Brain microvascular endothelial cell (primary cell): ENCODE results near the gene STPG2.

Experiments used
- DNase-seq: peaks from one replicate; pipeline ENCODE4 v3.0.0-alpha.2; 2020
- H3K27ac ChIP-seq: fragments of 250-450 bp; sonication (Bioruptor Pico); 2 replicates; pipeline ENCODE4 v1.5.1; 2020; ENCODE audit warnings: mild to moderate bottlenecking, moderate library complexity
- H3K27me3 ChIP-seq: fragments of 250-450 bp; sonication (Bioruptor Pico); replicated peaks from 2 replicates; pipeline ENCODE4 v1.5.1; 2020; ENCODE audit warnings: mild to moderate bottlenecking
- H3K36me3 ChIP-seq: fragments of 250-450 bp; sonication (Bioruptor Pico); replicated peaks from 2 replicates; pipeline ENCODE4 v1.5.1; 2020; ENCODE audit warnings: mild to moderate bottlenecking
- H3K4me3 ChIP-seq: 2 replicates; pipeline ENCODE4 v1.5.1; 2011; ENCODE audit warnings: low read depth, mild to moderate bottlenecking, control low read depth, low read length, moderate library complexity
- CTCF ChIP-seq: IDR thresholded peaks from 2 replicates; pipeline ENCODE4 v1.5.1; 2011; ENCODE audit warnings: low read depth, mild to moderate bottlenecking, moderate library complexity, low read length, control low read depth, inconsistent platforms; ENCODE audit errors: missing control alignments
- in situ Hi-C: cut with HindIII; loops from 2 replicates; pipeline ENCODE4 v1.10.0; 2017; ENCODE audit warnings: low sequenced_read_pairs, low pct_ligation_motif_present

Gene STPG2

GRCh38 chr4:97665553-97665952 is 477.7 kb downstream of the STPG2 start:
- Histone ChIP-seq H3K4me3 (no peak overlapping the region), H3K27ac (no peak overlapping the region), H3K36me3 (no peaks in the 10 kb centered on the region), H3K27me3 (no peaks in the 10 kb centered on the region)
- no peak for DNase-seq
- no peak for TF ChIP-seq CTCF
- in situ Hi-C loops: no loop called here

GRCh38 chr4:97664741-97665140 is 478.5 kb downstream of the STPG2 start:
- Histone ChIP-seq H3K27me3 (no peaks in the 10 kb centered on the region), H3K4me3 (no peak overlapping the region), H3K36me3 (no peaks in the 10 kb centered on the region), H3K27ac (no peak overlapping the region)
- DNase-seq: no peak
- in situ Hi-C loops: no loop called here
- no peak for TF ChIP-seq CTCF

GRCh38 chr4:97662133-97662532 is 481.1 kb downstream of the STPG2 start:
- DNase-seq: no peak
- Histone ChIP-seq H3K4me3 (no peak overlapping the region), H3K27ac (no peak overlapping the region), H3K36me3 (no peaks in the 10 kb centered on the region), H3K27me3 (no peaks in the 10 kb centered on the region)
- in situ Hi-C loops: no loop called here
- TF ChIP-seq CTCF: no peak

GRCh38 chr4:97656044-97656720 is 487.1 kb downstream of the STPG2 start:
- no peak for TF ChIP-seq CTCF
- H3K27ac ChIP-seq: no peak overlapping the region

GRCh38 chr4:97653701-97654100 is 489.6 kb downstream of the STPG2 start:
- Histone ChIP-seq H3K27ac (no peak overlapping the region), H3K36me3 (no peaks in the 10 kb centered on the region), H3K4me3 (no peak overlapping the region), H3K27me3 (no peaks in the 10 kb centered on the region)
- TF ChIP-seq CTCF: no peak
- in situ Hi-C loops: no loop called here
- no peak for DNase-seq

More at GRCh38 chr4:97656044-97656720, 487.1 kb downstream of the STPG2 start:
- no peaks in the 10 kb centered on the region for H3K27me3 ChIP-seq
- no peak overlapping the region for H3K4me3 ChIP-seq
- H3K36me3 ChIP-seq: no peaks in the 10 kb centered on the region
- DNase-seq: peak; percentile 77
- in situ Hi-C loops: no loop called here

GRCh38 chr4:97646997-97647396 is 496.3 kb downstream of the STPG2 start:
- H3K36me3 ChIP-seq: no peaks in the 10 kb centered on the region
- peak; percentile 20 for DNase-seq
- no peak overlapping the region for H3K27ac ChIP-seq
- H3K27me3 ChIP-seq: no peaks in the 10 kb centered on the region
- no peak for TF ChIP-seq CTCF
- H3K4me3 ChIP-seq: no peak overlapping the region
- in situ Hi-C loops: no loop called here
